Epithelial cell of esophagus (primary cell): ENCODE measurements around the gene CCDC183.

Experiments
- DNase-seq: peaks from one replicate; pipeline ENCODE4 v3.0.0; 2010; ENCODE audit warnings: low read depth
- H3K4me3 ChIP-seq: 2 replicates; pipeline ENCODE4 v1.5.1; 2011; ENCODE audit warnings: mild to moderate bottlenecking, low read length, control low read depth
- CTCF ChIP-seq: IDR thresholded peaks from 2 replicates; pipeline ENCODE4 v1.5.1; 2011; ENCODE audit warnings: low read depth, mild to moderate bottlenecking, low read length, control low read depth, inconsistent platforms; ENCODE audit not compliant: insufficient read depth; ENCODE audit errors: missing control alignments

Gene CCDC183

GRCh38 chr9:136814725-136815421 lies 18.7 kb downstream of the CCDC183 start:
- TF ChIP-seq CTCF, result no peak
- no peak for DNase-seq
- no peak overlapping the region for H3K4me3 ChIP-seq

GRCh38 chr9:136815422-136815782 lies 19.3 kb downstream of the CCDC183 start:
- no peak for DNase-seq

GRCh38 chr9:136820971-136821825 lies 25.1 kb downstream of the CCDC183 start:
- TF ChIP-seq CTCF, result no peak
- H3K4me3 ChIP-seq, result no peak overlapping the region
- no peak for DNase-seq

More at GRCh38 chr9:136815422-136815782, 19.3 kb downstream of the CCDC183 start:
- TF ChIP-seq CTCF, result no peak
- H3K4me3 ChIP-seq, result no peak overlapping the region

GRCh38 chr9:136821826-136822544 lies 25.8 kb downstream of the CCDC183 start:
- no peak overlapping the region for H3K4me3 ChIP-seq
- no peak for TF ChIP-seq CTCF
- DNase-seq, result no peak

- no peak for TF ChIP-seq CTCF
- H3K4me3 ChIP-seq, result no peak overlapping the region
- DNase-seq, result no peak
Measured at GRCh38 chr9:136823136-136824046, 27.3 kb downstream of the CCDC183 start.
